H1 (cell line): ENCODE data around the gene TMEM245. TPM values are rescaled to one million over a fixed set of nuclear protein-coding genes. Genes with fewer than 3 reads are reported as not detected.

Experiments used
- CTCF ChIA-PET: fragments of 300-600 bp; sonication (Branson Sonifier 250); formaldehyde crosslinking; loops from one replicate; lab custom pipeline; 2021; ENCODE audit not compliant: partially characterized antibody; lab: Charles Lee
- POLR2A ChIA-PET: fragments of 300-600 bp; sonication (Branson Sonifier 250); formaldehyde crosslinking; loops from one replicate; lab custom pipeline; 2021; ENCODE audit warnings: inconsistent platforms; ENCODE audit not compliant: partially characterized antibody; lab: Charles Lee
- DNase-seq, 2 experiments: peaks; one replicate each; pipeline versions ENCODE4 v3.0.0 to v3.0.0-alpha.2; 2010 to 2022; ENCODE audit warnings: low spot score in 2 of 2, low read depth in 1 of 2, mixed read lengths in 1 of 2
- FAIRE-seq: peaks from 2 replicates; lab custom pipeline; 2011; peaks lifted over from hg19 to GRCh38; lab: Jason Lieb, UNC
- H2AFZ ChIP-seq: 2 replicates; pipeline ENCODE4 v1.8.1; 2012; ENCODE audit warnings: low read length, inconsistent platforms
- H2AK5ac ChIP-seq: 2 replicates; pipeline ENCODE4 v1.6.1; 2013; ENCODE audit warnings: low read depth, low read length
- H2BK120ac ChIP-seq: replicated peaks from 2 replicates; pipeline ENCODE3; 2013; ENCODE audit warnings: low read depth, low read length, inconsistent platforms
- H2BK12ac ChIP-seq: 2 replicates; pipeline ENCODE4 v1.6.1; 2013; ENCODE audit warnings: low read depth, low read length
- H2BK15ac ChIP-seq: 2 replicates; pipeline ENCODE4 v1.6.1; 2013; ENCODE audit warnings: low read length
- H2BK20ac ChIP-seq: 2 replicates; pipeline ENCODE4 v1.6.1; 2013; ENCODE audit warnings: low read length
- H2BK5ac ChIP-seq: 2 replicates; pipeline ENCODE4 v1.6.1; 2013; ENCODE audit warnings: low read depth, low read length
- H3K14ac ChIP-seq: 2 replicates; pipeline ENCODE4 v1.6.1; 2013; ENCODE audit warnings: inconsistent platforms; ENCODE audit not compliant: insufficient read length
- H3K18ac ChIP-seq: 2 replicates; pipeline ENCODE4 v1.6.1; 2013; ENCODE audit warnings: low read length; ENCODE audit errors: extremely low read depth
- H3K23ac ChIP-seq: 2 replicates; pipeline ENCODE4 v1.6.1; 2013; ENCODE audit warnings: inconsistent platforms; ENCODE audit not compliant: insufficient read length
- H3K23me2 ChIP-seq: 2 replicates; pipeline ENCODE4 v1.6.1; 2013; ENCODE audit warnings: low read depth, low read length
- H3K27ac ChIP-seq: 2 replicates; pipeline ENCODE4 v1.6.1; 2011; ENCODE audit warnings: low read depth, low read length, inconsistent platforms
- H3K27me3 ChIP-seq, 4 experiments: replicated peaks in 1 of 4; 1 replicate in 1 of 4; 2 replicates in 3 of 4; pipeline versions ENCODE4 v1.6.1 to v1.8.1; 2011 to 2013; ENCODE audit warnings: low read length in 3 of 4, mild to moderate bottlenecking in 3 of 4, inconsistent platforms in 2 of 4, mixed read lengths in 2 of 4, moderate library complexity in 1 of 4; ENCODE audit not compliant: control insufficient read depth in 3 of 4, insufficient read depth in 3 of 4; ENCODE audit errors: extremely low read depth in 1 of 4
- H3K36me3 ChIP-seq, 4 experiments: 2 replicates each; pipeline versions ENCODE4 v1.6.1 to v1.8.1; 2011 to 2013; ENCODE audit warnings: mild to moderate bottlenecking in 4 of 4, low read length in 3 of 4, moderate library complexity in 2 of 4, control low read depth in 1 of 4, inconsistent platforms in 1 of 4; ENCODE audit not compliant: insufficient read depth in 4 of 4, control insufficient read depth in 2 of 4
- H3K4ac ChIP-seq: replicated peaks from 2 replicates; pipeline ENCODE3; 2013; ENCODE audit warnings: low read length, low read depth, mixed read lengths, inconsistent platforms; ENCODE audit not compliant: insufficient read length
- H3K4me1 ChIP-seq, 4 experiments: replicated peaks in 1 of 4; 1 replicate in 1 of 4; 2 replicates in 3 of 4; pipeline versions ENCODE4 v1.6.1 to v1.8.1; 2011 to 2013; ENCODE audit warnings: low read length in 3 of 4, inconsistent platforms in 2 of 4, mixed read lengths in 1 of 4; ENCODE audit not compliant: insufficient read depth in 4 of 4, control insufficient read depth in 3 of 4
- H3K4me2 ChIP-seq, 2 experiments: 2 replicates each; pipeline versions ENCODE4 v1.6.1 to v1.8.1; 2011 to 2013; ENCODE audit warnings: low read depth in 2 of 2, low read length in 2 of 2, control low read depth in 1 of 2, inconsistent platforms in 1 of 2, mild to moderate bottlenecking in 1 of 2; ENCODE audit not compliant: insufficient read depth in 1 of 2
- H3K4me3 ChIP-seq, 4 experiments: fragments of 200-600, 300-600 bp in 1 of 4; sonication (generic), shearing (Covaris generic), sonication (Bioruptor Twin) in 1 of 4; 2 replicates each; pipeline versions ENCODE4 v1.5.1 to v1.8.1; 2011 to 2016; ENCODE audit warnings: low read length in 4 of 4, low read depth in 3 of 4, control low read depth in 2 of 4, inconsistent platforms in 2 of 4, mild to moderate bottlenecking in 2 of 4, mixed read lengths in 1 of 4, moderate library complexity in 1 of 4; ENCODE audit not compliant: insufficient read depth in 2 of 4; ENCODE audit errors: extremely low read depth in 1 of 4
- H3K56ac ChIP-seq: replicated peaks from 2 replicates; pipeline ENCODE3; 2013; ENCODE audit warnings: low read depth, mild to moderate bottlenecking, mixed read lengths, low read length, inconsistent platforms; ENCODE audit not compliant: insufficient read length
- H3K79me1 ChIP-seq: 2 replicates; pipeline ENCODE4 v1.6.1; 2013; ENCODE audit warnings: low read depth, low read length, control low read depth
- H3K79me2 ChIP-seq, 2 experiments: 2 replicates each; pipeline versions ENCODE4 v1.6.1 to v1.8.1; 2012 to 2013; ENCODE audit warnings: low read length in 2 of 2, mild to moderate bottlenecking in 2 of 2, inconsistent platforms in 1 of 2; ENCODE audit not compliant: insufficient read depth in 2 of 2, control insufficient read depth in 1 of 2
- H3K9ac ChIP-seq, 4 experiments: replicated peaks in 1 of 4; 1 replicate in 1 of 4; 2 replicates in 3 of 4; pipeline versions ENCODE4 v1.6.1 to v1.8.1; 2011 to 2013; ENCODE audit warnings: low read depth in 3 of 4, low read length in 3 of 4, control low read depth in 2 of 4, mild to moderate bottlenecking in 2 of 4, moderate library complexity in 2 of 4, inconsistent platforms in 1 of 4; ENCODE audit errors: extremely low read depth in 1 of 4
- H3K9me3 ChIP-seq, 2 experiments: 2 replicates each; pipeline versions ENCODE4 v1.6.1 to v1.8.1; 2012 to 2013; ENCODE audit warnings: mild to moderate bottlenecking in 2 of 2, moderate library complexity in 2 of 2, control low read depth in 1 of 2, inconsistent platforms in 1 of 2, low read depth in 1 of 2, low read length in 1 of 2, mixed read lengths in 1 of 2; ENCODE audit not compliant: insufficient read depth in 2 of 2
- H4K20me1 ChIP-seq, 2 experiments: replicated peaks in 1 of 2; 2 replicates each; pipeline versions ENCODE3 to v1.8.1; 2011 to 2013; ENCODE audit warnings: inconsistent platforms in 2 of 2, low read length in 2 of 2, mild to moderate bottlenecking in 1 of 2; ENCODE audit not compliant: insufficient read depth in 2 of 2, control insufficient read depth in 1 of 2
- H4K5ac ChIP-seq: 2 replicates; pipeline ENCODE4 v1.6.1; 2013; ENCODE audit warnings: low read length, low read depth, mixed read lengths, inconsistent platforms; ENCODE audit not compliant: insufficient read length
- H4K8ac ChIP-seq: 2 replicates; pipeline ENCODE4 v1.8.0; 2013; ENCODE audit warnings: mild to moderate bottlenecking, moderate library complexity, low read length, inconsistent platforms; ENCODE audit not compliant: insufficient read depth; ENCODE audit errors: extremely low read depth
- H4K91ac ChIP-seq: replicated peaks from 2 replicates; pipeline ENCODE3; 2013; ENCODE audit warnings: low read length, mixed read lengths, inconsistent platforms; ENCODE audit not compliant: insufficient read length
- ASH2L ChIP-seq: fragments of 200-600, 300-600 bp; sonication (generic); IDR thresholded peaks from one replicate; pipeline ENCODE4 v1.7.1; 2017; ENCODE audit warnings: low read length
- ATF2 ChIP-seq: IDR thresholded peaks from 2 replicates; pipeline ENCODE4 v1.6.1; 2012; ENCODE audit warnings: low read length, inconsistent platforms
- BACH1 ChIP-seq: IDR thresholded peaks from 2 replicates; pipeline ENCODE4 v1.6.1; 2012; ENCODE audit warnings: low read length, improper control_type of control experiment
- EGR1 ChIP-seq: IDR thresholded peaks from 2 replicates; pipeline ENCODE4 v1.6.1; 2011; ENCODE audit warnings: low read depth, low read length, borderline replicate concordance
- EZH2 ChIP-seq: fragments of 200-600 bp; sonication (generic); IDR thresholded peaks from 2 replicates; pipeline ENCODE4 v1.7.1; 2012; ENCODE audit warnings: low read depth, mild to moderate bottlenecking, moderate library complexity, low read length, inconsistent platforms; ENCODE audit not compliant: severe bottlenecking
- GABPA ChIP-seq: IDR thresholded peaks from 2 replicates; pipeline ENCODE4 v1.6.1; 2011; ENCODE audit warnings: mild to moderate bottlenecking, low read length, moderate library complexity, borderline replicate concordance; ENCODE audit not compliant: insufficient read depth
- JUN ChIP-seq: IDR thresholded peaks from 2 replicates; pipeline ENCODE4 v1.6.1; 2011; ENCODE audit warnings: low read depth, mild to moderate bottlenecking, improper control_type of control experiment, low read length
- NRF1 ChIP-seq: IDR thresholded peaks from 2 replicates; pipeline ENCODE4 v1.6.1; 2011; ENCODE audit warnings: mild to moderate bottlenecking, low read depth, low read length, improper control_type of control experiment
- POLR2AphosphoS5 ChIP-seq: IDR thresholded peaks from 2 replicates; pipeline ENCODE4 v1.6.1; 2011; ENCODE audit warnings: low read depth, low read length
- WGBS, 2 experiments: shearing (Covaris generic) in 1 of 2; methylation state at CpG; one replicate each; pipeline versions ENCODE4 v1.1.6 to v1.1.7; 2013 to 2015; ENCODE audit warnings: low lambda C conversion rate in 2 of 2, mixed read lengths in 2 of 2, inconsistent platforms in 1 of 2, low coverage in 1 of 2, missing lambda C conversion rate in 1 of 2; ENCODE audit not compliant: insufficient replicate concordance in 2 of 2, insufficient coverage in 1 of 2, insufficient read length in 1 of 2; ENCODE audit errors: extremely low coverage in 1 of 2, missing lambda C conversion rate in 1 of 2; 5-methylcytosine and 5-hydroxymethylcytosine counted together
- polyA plus RNA-seq, 7 experiments: library from polyadenylated mRNA; depleted of rRNA in 3 of 7; stranded (reverse) in 5 of 7; unstranded in 2 of 7; fragments of >200 nt in 5 of 7; fragments of 200-250 nt in 2 of 7; gene quantifications; 1 replicate in 5 of 7; 2 replicates in 1 of 7; 4 replicates in 1 of 7; pipeline versions ENCODE4 v1.2.1 to v1.2.3, GENCODE V29; 2011 to 2013; ENCODE audit warnings: missing spikeins in 2 of 7, mixed read lengths in 2 of 7
- total RNA-seq: library from RNA; stranded (reverse); fragmentation: NEBNext Ultra II Directional; extraction: Animal tissue kit (Norgen Biotek cat#: 25700); gene quantifications from 2 replicates; pipeline ENCODE4 v1.2.1, GENCODE V29; 2021

Gene TMEM245
- total and polyA plus RNA-seq, 2 of the 8 experiments (the other 6 are each of a cell fraction or from before 2014, with no cell fraction given) = 44.3 to 45.8 TPM

- H3K36me3 ChIP-seq = peaks cover 9 to 56% (median 19%) of the 10 kb centered on the region in 4 experiments
- H2BK5ac ChIP-seq = no peak overlapping the region
- H4K20me1 ChIP-seq = peaks cover 0 to 4% of the 10 kb centered on the region in 2 experiments
- TF ChIP-seq ASH2L (no peak), EGR1 (no peak), GABPA (no peak), BACH1 (no peak), NRF1 (no peak), JUN (no peak), POLR2AphosphoS5 (no peak), ATF2 (no peak), EZH2 (no peak)
- TF ChIP-seq, all 59 proteins: peak for 0
- no peak overlapping the region for H2BK20ac ChIP-seq
- H3K27me3 ChIP-seq = no peaks in the 10 kb centered on the region
- no peak overlapping the region for H2BK12ac ChIP-seq
- no peaks in the 10 kb centered on the region for H3K4me1 ChIP-seq
- H3K18ac ChIP-seq = no peak overlapping the region
- H3K56ac ChIP-seq = no peak overlapping the region
- ChIA-PET CTCF (no interaction called here), POLR2A (interaction anchor here (1.0 to 1.9 kb wide), 2 partner anchors 8 to 16 kb away, joined by 3 to 7 read pairs; no protein-coding TSS in a partner anchor)
- no peak overlapping the region for H3K27ac ChIP-seq
- H3K4ac ChIP-seq = no peak overlapping the region
- no peak overlapping the region for H3K9ac ChIP-seq
- no peak overlapping the region for H2AFZ ChIP-seq
- no peaks in the 10 kb centered on the region for H3K23me2 ChIP-seq
- H3K14ac ChIP-seq = no peak overlapping the region
- H3K4me3 ChIP-seq = no peak overlapping the region
- H3K79me2 ChIP-seq = no peaks in the 10 kb centered on the region
- WGBS, 2 experiments = 84% methylated on average over 4 of the region's 4 CpGs; no CpG with 5 or more reads in 1 of the 2 experiments
- H3K4me2 ChIP-seq = no peak overlapping the region
- no peak overlapping the region for H2AK5ac ChIP-seq
- H2BK15ac ChIP-seq = no peak overlapping the region
- no peak overlapping the region for H4K5ac ChIP-seq
- DNase-seq = no peak
- FAIRE-seq = no peak
- peaks cover 3% of the 10 kb centered on the region for H3K79me1 ChIP-seq
- H2BK120ac ChIP-seq = no peak overlapping the region
- H3K9me3 ChIP-seq = no peaks in the 10 kb centered on the region
- H4K8ac ChIP-seq = no peak overlapping the region
- H3K23ac ChIP-seq = no peak overlapping the region
- H4K91ac ChIP-seq = no peak overlapping the region
Observed at GRCh38 chr9:109083813-109084405, 35.8 kb downstream of the TMEM245 start.
